ENCODE measurements around the gene GCC1.

GCC1 gene, protein sequence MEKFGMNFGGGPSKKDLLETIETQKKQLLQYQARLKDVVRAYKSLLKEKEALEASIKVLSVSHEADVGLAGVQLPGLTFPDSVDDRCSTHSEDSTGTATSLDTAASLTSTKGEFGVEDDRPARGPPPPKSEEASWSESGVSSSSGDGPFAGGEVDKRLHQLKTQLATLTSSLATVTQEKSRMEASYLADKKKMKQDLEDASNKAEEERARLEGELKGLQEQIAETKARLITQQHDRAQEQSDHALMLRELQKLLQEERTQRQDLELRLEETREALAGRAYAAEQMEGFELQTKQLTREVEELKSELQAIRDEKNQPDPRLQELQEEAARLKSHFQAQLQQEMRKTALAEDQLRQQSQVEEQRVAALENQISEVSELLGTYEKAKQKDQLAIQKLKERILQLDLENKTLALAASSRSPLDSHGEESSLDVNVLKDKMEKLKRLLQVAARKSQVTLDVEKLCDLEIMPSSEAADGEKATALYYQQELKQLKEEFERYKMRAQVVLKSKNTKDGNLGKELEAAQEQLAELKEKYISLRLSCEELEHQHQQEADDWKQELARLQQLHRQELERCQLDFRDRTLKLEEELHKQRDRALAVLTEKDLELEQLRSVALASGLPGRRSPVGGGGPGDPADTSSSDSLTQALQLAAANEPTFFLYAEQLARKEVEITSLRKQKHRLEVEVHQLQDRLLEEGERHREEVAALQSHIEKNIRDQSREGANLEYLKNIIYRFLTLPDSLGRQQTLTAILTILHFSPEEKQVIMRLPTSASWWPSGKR

GRCh38 chr7:127585044-127585953, at the start of gene GCC1:
Gene GCC1, minus strand, starts transcription at chr7:127585596. Its CDS starts 414 bp downstream, at chr7:127585182.
- peak; percentile 93 for DNase-seq (ENCODE audit: low spot score)

- no peak for DNase-seq (ENCODE audit: low spot score)
Observed at GRCh38 chr7:127632276-127632910, 47.0 kb upstream of the GCC1 start.

- peak; percentile 12 for DNase-seq (ENCODE audit: low spot score)
Observed at GRCh38 chr7:127629268-127629854, 44.0 kb upstream of the GCC1 start.

GRCh38 chr7:127628445-127628844, 43.0 kb upstream of the GCC1 start:
- no peak for DNase-seq (ENCODE audit: low spot score)

- DNase-seq (ENCODE audit: low spot score) = no peak
Observed at GRCh38 chr7:127625331-127625730, 39.9 kb upstream of the GCC1 start.

GRCh38 chr7:127620406-127621233, 35.2 kb upstream of the GCC1 start:
- no peak for DNase-seq (ENCODE audit: low spot score)

- DNase-seq (ENCODE audit: low spot score) = no peak
Observed at GRCh38 chr7:127619681-127620405, 34.4 kb upstream of the GCC1 start.

GRCh38 chr7:127618775-127619174, 33.4 kb upstream of the GCC1 start:
- DNase-seq (ENCODE audit: low spot score) = no peak

- DNase-seq (ENCODE audit: low spot score) = no peak
Observed at GRCh38 chr7:127618042-127618441, 32.6 kb upstream of the GCC1 start, which contains the start of gene PAX4. Gene PAX4, minus strand, starts transcription at chr7:127618142. Its CDS starts 2,214 bp downstream, at chr7:127615928.

DNA sequence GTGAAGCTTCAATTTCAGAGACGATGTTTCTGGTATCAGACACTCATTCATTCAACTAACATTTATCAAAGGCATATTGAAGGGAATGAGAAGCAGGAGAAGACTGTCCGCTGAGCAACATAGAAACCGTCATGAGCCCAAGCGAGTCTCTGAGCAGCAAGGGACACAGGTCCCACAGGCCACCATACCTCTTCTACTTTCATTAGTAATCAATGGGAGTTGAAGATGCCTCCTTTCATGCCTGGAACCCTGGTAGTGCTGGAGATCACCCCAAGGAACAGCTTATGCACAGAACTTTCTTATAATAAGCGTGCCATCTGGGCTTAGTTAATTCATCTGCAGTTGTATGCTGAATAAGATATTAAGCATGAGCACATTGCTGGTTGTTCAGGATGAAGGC, 31.3 kb upstream of the GCC1 start:
- DNase-seq (ENCODE audit: low spot score) = no peak

GRCh38 chr7:127612263-127612662, 26.9 kb upstream of the GCC1 start:
- DNase-seq (ENCODE audit: low spot score) = no peak

DNA sequence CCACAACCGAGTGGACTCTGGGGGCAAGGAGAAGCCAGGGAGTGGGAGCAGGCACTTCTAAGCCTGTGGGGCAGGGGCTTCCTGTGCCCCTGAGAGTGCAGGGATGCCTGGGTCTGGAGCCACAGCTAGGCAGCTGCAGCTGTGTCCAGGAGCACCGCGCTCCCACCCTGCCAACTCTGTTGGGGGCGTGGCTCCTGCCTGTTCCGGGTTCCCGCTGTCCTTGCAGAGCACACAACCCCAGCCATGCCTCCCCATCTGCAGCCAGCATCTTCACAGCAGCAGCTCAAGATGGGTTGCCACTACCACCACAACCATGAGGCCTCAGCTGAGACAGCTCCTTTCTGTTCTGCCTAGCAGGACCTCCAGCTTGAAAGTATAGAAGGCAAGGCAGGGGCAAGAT, 23.9 kb upstream of the GCC1 start:
- DNase-seq (ENCODE audit: low spot score) = no peak

DNA sequence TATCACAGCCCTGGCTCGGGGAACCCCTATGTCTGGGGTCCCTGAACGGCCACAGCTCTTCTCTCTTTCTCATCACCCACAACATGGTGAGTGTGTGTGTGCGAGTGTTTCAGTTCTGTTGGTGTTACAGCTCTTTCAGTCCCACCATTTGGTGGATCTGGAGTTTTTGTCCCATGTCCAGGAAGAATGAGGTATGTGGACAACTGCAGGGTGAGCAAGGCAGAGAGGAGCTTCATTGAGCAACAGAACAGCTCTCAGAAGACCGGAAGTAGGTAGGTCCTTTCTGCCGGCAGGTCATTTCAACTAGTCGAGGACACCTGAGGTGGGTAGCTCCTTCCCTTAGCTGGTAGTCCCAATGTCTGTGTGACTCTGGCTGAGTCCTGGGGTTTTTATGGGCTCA, 23.1 kb upstream of the GCC1 start:
- no peak for DNase-seq (ENCODE audit: low spot score)

DNA sequence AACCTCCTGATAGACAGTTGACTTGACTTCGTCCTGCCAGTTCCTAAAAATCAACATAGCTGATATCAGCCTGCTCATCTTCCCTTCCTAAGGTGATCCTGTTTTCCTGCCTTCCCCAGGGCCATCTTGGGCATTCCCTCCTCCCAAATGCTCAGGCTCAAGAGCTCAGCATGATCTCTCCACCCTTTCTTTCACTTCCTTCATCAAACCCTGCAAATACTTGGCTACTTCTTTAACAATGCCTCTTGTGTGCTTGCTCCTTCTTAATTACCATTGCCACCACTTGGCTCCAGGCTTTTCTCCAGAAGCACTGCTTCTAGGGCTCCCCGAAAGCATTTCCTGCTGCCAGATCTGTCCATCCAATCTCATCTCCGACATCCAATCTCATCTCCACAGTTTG, 15.5 kb upstream of the GCC1 start:
- DNase-seq (ENCODE audit: low spot score) = no peak

DNA sequence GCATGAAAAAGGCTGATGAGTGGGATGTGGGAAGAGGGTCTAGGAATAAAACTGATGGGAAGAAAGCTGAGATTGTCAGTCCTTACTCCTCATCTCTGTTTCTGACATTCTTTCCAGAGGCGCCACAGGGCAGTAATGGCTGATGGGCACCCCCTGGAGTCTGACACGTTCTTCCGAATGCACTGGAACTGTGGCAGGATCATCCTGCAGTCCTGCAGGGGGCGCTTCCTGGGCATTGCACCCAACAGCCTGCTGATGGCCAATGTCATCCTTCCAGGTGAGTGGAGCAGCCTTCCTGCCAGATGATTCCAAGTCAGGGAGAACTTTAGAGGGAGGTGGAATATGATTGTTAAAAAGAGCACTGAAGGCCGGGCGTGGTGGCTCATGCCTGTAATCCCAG, 12.9 kb upstream of the GCC1 start:
- no peak for DNase-seq (ENCODE audit: low spot score)

GRCh38 chr7:127595737-127596136, 10.3 kb upstream of the GCC1 start:
- no peak for DNase-seq (ENCODE audit: low spot score)

DNA sequence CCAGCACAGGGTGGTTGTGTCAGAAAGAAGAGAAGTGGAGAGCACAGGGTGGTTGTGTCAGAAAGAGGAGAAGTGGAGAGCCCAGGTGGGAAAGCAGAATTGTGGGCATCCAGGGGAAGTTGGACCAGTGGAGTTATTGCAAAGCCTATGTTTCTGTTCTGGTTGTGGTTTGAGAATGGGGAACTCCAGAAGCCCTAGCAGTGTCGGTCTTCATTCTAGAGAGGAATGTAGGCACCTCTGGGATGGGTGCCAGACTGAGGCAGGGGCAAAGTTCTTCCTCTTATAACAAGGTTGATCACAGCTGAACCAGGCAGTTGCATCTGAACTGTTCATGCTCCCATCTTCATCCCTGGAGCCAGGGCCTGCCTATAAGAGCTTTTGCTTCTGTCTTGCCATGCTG, 9.1 kb upstream of the GCC1 start:
- DNase-seq (ENCODE audit: low spot score) = no peak

DNA sequence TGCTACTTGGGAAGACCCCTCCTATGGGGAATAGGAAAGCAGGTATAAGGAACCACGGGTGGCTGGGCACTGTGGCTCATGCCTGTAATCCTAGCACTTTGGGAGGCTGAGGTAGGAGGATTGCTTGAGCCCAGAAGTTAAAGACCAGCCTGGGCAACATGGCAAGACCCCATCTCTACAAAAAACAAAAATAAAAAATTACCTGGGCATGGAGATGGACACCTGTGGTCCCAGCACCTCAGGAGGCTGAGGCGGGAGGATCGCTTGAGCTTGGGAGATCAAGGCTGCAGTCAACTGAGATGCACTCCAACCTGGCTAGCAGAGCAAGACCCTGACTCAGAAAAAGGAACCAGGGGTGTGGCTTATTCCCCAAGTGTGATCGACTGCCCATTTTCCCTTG, 7.2 kb upstream of the GCC1 start:
- no peak for DNase-seq (ENCODE audit: low spot score)

DNA sequence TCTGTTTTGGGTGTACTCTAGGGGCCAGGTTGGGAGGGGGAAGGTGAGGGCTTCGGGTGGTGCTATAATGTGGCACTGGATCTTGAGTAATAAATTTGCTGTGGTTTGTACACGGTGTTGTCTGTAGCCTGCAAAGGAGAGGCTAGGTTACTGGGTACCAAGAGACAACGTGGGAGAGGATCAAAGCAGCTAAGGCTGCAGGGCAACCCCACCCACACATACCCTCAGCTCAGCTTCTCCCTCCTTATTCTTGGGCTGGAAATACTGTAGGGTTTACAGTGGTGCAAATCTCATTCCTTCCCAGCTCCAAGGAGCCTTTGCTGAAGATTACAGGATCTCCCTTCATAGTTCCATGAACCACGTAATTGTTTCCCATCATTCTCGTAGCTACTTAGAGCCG, 6.2 kb upstream of the GCC1 start:
- no peak for DNase-seq (ENCODE audit: low spot score)

DNA sequence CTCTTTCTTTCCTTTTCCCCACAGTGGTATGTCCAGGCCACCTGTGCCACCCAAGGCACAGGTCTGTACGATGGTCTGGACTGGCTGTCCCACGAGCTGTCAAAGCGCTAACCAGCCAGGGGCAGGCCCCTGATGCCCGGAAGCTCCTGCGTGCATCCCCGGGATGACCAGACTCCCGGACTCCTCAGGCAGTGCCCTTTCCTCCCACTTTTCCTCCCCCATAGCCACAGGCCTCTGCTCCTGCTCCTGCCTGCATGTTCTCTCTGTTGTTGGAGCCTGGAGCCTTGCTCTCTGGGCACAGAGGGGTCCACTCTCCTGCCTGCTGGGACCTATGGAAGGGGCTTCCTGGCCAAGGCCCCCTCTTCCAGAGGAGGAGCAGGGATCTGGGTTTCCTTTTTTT, 5.8 kb upstream of the GCC1 start:
- no peak for DNase-seq (ENCODE audit: low spot score)

Data from CD4-positive, alpha-beta T cell treated with Interleukin-2 at 100 ng/mL for 4 hours (primary cell).